Keratinocyte (primary cell): Measurements from ENCODE around the gene OR2AT4.

Experiments used
- CTCF ChIP-seq, 3 experiments: IDR thresholded peaks in 1 of 3; conservative IDR thresholded peaks in 1 of 3; optimal IDR thresholded peaks in 1 of 3; 2 replicates in 2 of 3; 3 replicates in 1 of 3; pipeline versions ENCODE3 to v1.5.1; 2011; ENCODE audit warnings: low read length in 3 of 3, mild to moderate bottlenecking in 3 of 3, moderate library complexity in 2 of 3, control low read depth in 1 of 3, inconsistent platforms in 1 of 3; ENCODE audit not compliant: insufficient read depth in 2 of 3; ENCODE audit errors: extremely low read depth in 1 of 3
- EZH2 ChIP-seq: IDR thresholded peaks from one replicate; pipeline ENCODE4 v1.6.1; 2012; ENCODE audit warnings: inconsistent platforms, mild to moderate bottlenecking, low read length, moderate library complexity

GRCh38 chr11:75041263-75041662 is 55.4 kb downstream of the OR2AT4 start:
- TF ChIP-seq EZH2 (no peak), CTCF (optimal IDR thresholded peaks at IDR 0.05 in 1 of 3, IDR thresholded peaks at IDR 0.05 in 1 of 3, conservative IDR thresholded peaks at IDR 0.05 in 1 of 3; ENCODE audit: extremely low read depth in 1 of 3, insufficient read depth in 2 of 3, low read length in 3 of 3) (no peak)
